ENCODE measurements around the gene BCAS3.

GRCh38 chr17:61422116-61422799 lies 744.6 kb downstream of the BCAS3 start:
- TF ChIP-seq REST (IDR thresholded peaks at IDR 0.05; ENCODE audit: borderline replicate concordance) (no peak), CTCF (IDR thresholded peaks at IDR 0.05; ENCODE audit: poor library complexity, severe bottlenecking) (no peak), SMC3 (conservative IDR thresholded peaks at IDR 0.05; ENCODE audit: poor library complexity) (no peak), EZH2 (IDR thresholded peaks at IDR 0.05; ENCODE audit: borderline replicate concordance, insufficient read depth, low read length, poor library complexity, severe bottlenecking) (no peak), MXI1 (conservative IDR thresholded peaks at IDR 0.05; ENCODE audit: poor library complexity, severe bottlenecking) (no peak), POLR2AphosphoS5 (IDR thresholded peaks at IDR 0.05) (no peak), RAD21 (conservative IDR thresholded peaks at IDR 0.05) (no peak), TAF1 (IDR thresholded peaks at IDR 0.05; ENCODE audit: low read depth) (no peak), EP300 (conservative IDR thresholded peaks at IDR 0.05; ENCODE audit: poor library complexity, severe bottlenecking) (no peak)
